ENCODE data around the gene FIGN.

The FIGN gene

DNA sequence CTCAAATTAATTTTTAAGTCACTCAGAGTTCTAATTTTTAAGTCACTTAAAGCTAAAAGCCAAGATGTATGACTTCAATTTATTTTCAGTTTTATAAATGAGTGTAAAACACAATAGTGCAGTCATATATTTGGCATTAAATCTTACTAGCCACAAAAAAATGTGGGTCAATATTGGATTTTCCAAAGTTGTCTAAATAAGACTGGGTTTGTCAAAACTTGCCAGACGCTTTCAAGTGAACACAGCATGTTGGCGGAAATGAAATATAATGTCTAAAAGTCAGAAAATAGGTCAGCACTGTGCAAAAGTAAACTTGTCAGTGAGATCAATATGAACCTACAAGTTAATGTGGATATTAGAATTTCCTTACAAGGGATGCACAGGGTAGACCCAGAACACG lies 128.9 kb downstream of the FIGN start:
- no peaks in the 10 kb centered on the region for H3K9me3 ChIP-seq (ENCODE audit: control insufficient read depth in 1 of 2, low read length in 2 of 2)
- H3K9ac ChIP-seq (ENCODE audit: low read depth in 1 of 2, low read length in 2 of 2), result no peak overlapping the region
- no peak overlapping the region for H3K27ac ChIP-seq (ENCODE audit: low read depth, low read length)
- H3K4me3 ChIP-seq (ENCODE audit: low read depth in 1 of 2, low read length in 2 of 2), result no peak overlapping the region
- no peaks in the 10 kb centered on the region for H3K36me3 ChIP-seq (ENCODE audit: control insufficient read depth in 1 of 2, insufficient read depth in 2 of 2, low read length in 2 of 2)
- no peaks in the 10 kb centered on the region for H3K4me1 ChIP-seq (ENCODE audit: control insufficient read depth in 1 of 2, insufficient read depth in 2 of 2, low read length in 2 of 2)
- no peaks in the 10 kb centered on the region for H3K27me3 ChIP-seq (ENCODE audit: control insufficient read depth in 1 of 2, insufficient read depth in 2 of 2, low read length in 2 of 2)

DNA sequence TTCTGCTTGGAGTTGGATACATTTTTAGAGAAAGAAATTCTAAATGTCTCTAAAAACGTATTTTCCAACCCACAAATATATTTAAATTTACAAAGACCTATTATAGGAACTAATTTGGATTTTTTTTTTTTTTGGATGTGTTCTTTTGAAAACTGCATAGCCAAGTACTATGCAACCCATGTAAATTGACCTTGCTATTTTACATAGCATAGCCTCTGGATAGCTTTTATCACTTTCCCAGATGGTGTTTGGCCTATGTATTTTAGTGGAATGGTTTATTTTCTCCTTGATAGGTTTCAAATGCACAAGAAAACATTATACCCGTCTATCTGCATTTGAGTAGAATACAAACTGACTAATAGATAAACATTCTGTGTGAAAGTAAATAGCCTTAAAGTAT lies 130.0 kb downstream of the FIGN start:
- no peak overlapping the region for H3K9ac ChIP-seq (ENCODE audit: low read depth in 1 of 2, low read length in 2 of 2)
- no peak overlapping the region for H3K4me3 ChIP-seq (ENCODE audit: low read depth in 1 of 2, low read length in 2 of 2)
- H3K36me3 ChIP-seq (ENCODE audit: control insufficient read depth in 1 of 2, insufficient read depth in 2 of 2, low read length in 2 of 2), result no peaks in the 10 kb centered on the region
- H3K4me1 ChIP-seq (ENCODE audit: control insufficient read depth in 1 of 2, insufficient read depth in 2 of 2, low read length in 2 of 2), result no peaks in the 10 kb centered on the region
- H3K27me3 ChIP-seq (ENCODE audit: control insufficient read depth in 1 of 2, insufficient read depth in 2 of 2, low read length in 2 of 2), result no peaks in the 10 kb centered on the region
- H3K9me3 ChIP-seq (ENCODE audit: control insufficient read depth in 1 of 2, low read length in 2 of 2), result no peaks in the 10 kb centered on the region
- H3K27ac ChIP-seq (ENCODE audit: low read depth, low read length), result no peak overlapping the region

DNA sequence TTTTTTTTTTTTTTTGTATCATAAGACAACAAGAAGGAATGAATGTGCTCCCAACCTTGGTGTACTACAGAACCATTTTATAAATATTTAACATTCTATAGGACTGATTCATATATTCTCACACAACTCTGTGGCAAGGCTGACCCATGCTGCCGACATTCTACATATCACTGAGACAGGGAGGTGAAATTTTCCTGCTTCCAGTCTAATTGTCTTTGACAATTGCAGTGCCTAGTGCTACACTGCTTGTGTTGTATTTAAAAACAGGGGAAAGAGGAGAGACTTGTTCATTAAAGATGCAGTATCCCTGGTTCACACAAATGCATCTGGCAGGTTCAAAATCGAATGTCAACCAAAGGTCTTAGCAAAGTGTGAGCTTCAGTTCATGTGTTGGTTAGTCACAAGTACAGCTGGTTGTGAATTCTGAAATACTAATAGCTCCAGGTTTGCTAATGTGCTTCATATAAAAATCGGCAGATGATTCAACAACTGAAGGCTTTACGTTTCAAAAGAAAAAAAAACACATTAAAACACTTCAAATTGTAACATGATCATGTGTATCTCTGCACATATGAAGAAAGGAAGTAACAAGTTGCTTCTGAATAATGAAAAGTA lies 130.8 kb downstream of the FIGN start:
- no peaks in the 10 kb centered on the region for H3K9me3 ChIP-seq (ENCODE audit: control insufficient read depth in 1 of 2, low read length in 2 of 2)
- H3K4me3 ChIP-seq (ENCODE audit: low read depth in 1 of 2, low read length in 2 of 2), result no peak overlapping the region
- H3K36me3 ChIP-seq (ENCODE audit: control insufficient read depth in 1 of 2, insufficient read depth in 2 of 2, low read length in 2 of 2), result no peaks in the 10 kb centered on the region
- no peak overlapping the region for H3K27ac ChIP-seq (ENCODE audit: low read depth, low read length)
- no peaks in the 10 kb centered on the region for H3K4me1 ChIP-seq (ENCODE audit: control insufficient read depth in 1 of 2, insufficient read depth in 2 of 2, low read length in 2 of 2)
- no peak overlapping the region for H3K9ac ChIP-seq (ENCODE audit: low read depth in 1 of 2, low read length in 2 of 2)
- H3K27me3 ChIP-seq (ENCODE audit: control insufficient read depth in 1 of 2, insufficient read depth in 2 of 2, low read length in 2 of 2), result no peaks in the 10 kb centered on the region

DNA sequence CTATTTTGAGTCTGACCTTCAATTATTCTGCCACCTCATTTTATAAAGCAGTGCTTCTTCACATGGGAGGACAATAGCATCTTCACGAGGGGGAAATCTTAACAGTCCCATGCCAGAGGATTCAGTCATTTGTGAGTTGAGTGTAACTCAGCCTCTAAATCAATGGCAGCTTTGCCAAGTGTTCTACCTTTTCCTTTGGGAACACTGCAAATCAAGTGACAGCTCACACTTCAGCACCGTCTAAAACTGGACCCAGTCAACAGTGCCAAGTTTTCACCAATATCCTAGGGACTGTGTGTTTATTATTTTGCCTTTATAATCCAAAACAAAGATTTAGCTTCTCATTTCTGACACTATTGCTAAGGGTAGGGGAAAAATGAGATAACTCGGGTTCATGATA lies 133.6 kb downstream of the FIGN start:
- Histone ChIP-seq H3K9ac (ENCODE audit: low read depth in 1 of 2, low read length in 2 of 2) (no peak overlapping the region), H3K27ac (ENCODE audit: low read depth, low read length) (no peak overlapping the region), H3K4me1 (ENCODE audit: control insufficient read depth in 1 of 2, insufficient read depth in 2 of 2, low read length in 2 of 2) (no peaks in the 10 kb centered on the region), H3K9me3 (ENCODE audit: control insufficient read depth in 1 of 2, low read length in 2 of 2) (no peaks in the 10 kb centered on the region), H3K36me3 (ENCODE audit: control insufficient read depth in 1 of 2, insufficient read depth in 2 of 2, low read length in 2 of 2) (no peaks in the 10 kb centered on the region), H3K27me3 (ENCODE audit: control insufficient read depth in 1 of 2, insufficient read depth in 2 of 2, low read length in 2 of 2) (no peaks in the 10 kb centered on the region), H3K4me3 (ENCODE audit: low read depth in 1 of 2, low read length in 2 of 2) (no peak overlapping the region)

DNA sequence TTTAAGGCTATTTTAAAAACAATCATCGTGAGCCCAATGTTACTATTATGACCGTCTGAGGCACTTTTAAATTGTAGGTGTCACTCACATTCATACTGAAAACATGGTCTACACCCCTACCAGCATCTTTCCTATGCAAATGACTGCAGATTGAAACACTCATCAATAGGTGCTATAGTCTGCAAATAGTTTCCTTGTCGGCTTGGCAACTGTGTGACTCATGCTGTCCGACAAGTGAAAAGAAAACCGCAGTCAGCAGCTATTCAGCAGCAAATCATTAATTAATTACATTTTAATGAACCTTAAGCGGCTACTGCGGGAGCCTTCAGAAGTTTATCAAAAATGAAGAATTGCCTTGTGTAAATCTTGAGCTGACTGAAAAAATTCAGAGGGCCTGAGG lies 134.4 kb downstream of the FIGN start:
- Histone ChIP-seq H3K9ac (ENCODE audit: low read depth in 1 of 2, low read length in 2 of 2) (no peak overlapping the region), H3K27ac (ENCODE audit: low read depth, low read length) (no peak overlapping the region), H3K27me3 (ENCODE audit: control insufficient read depth in 1 of 2, insufficient read depth in 2 of 2, low read length in 2 of 2) (no peaks in the 10 kb centered on the region), H3K4me1 (ENCODE audit: control insufficient read depth in 1 of 2, insufficient read depth in 2 of 2, low read length in 2 of 2) (no peaks in the 10 kb centered on the region), H3K36me3 (ENCODE audit: control insufficient read depth in 1 of 2, insufficient read depth in 2 of 2, low read length in 2 of 2) (no peaks in the 10 kb centered on the region), H3K9me3 (ENCODE audit: control insufficient read depth in 1 of 2, low read length in 2 of 2) (no peaks in the 10 kb centered on the region), H3K4me3 (ENCODE audit: low read depth in 1 of 2, low read length in 2 of 2) (no peak overlapping the region)

DNA sequence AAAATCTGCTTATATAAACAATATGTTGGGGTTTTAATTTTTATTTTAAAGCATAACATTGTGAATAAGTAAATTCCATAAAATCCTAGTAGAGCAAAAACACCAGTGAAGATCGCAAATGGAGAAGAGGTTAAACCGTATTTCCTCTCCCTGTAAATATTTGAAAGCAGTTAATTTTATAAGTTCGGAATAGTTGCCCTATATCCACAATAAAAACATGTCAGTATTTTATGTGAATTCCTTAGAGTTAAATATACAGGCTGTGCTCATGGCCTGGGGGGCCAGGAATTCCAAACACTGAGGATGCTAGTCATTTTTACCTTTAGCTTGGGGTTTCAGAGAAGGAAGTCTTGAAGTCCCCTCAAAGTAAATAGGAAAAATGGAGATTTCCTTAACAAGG lies 135.0 kb downstream of the FIGN start:
- Histone ChIP-seq H3K9me3 (ENCODE audit: control insufficient read depth in 1 of 2, low read length in 2 of 2) (no peaks in the 10 kb centered on the region), H3K36me3 (ENCODE audit: control insufficient read depth in 1 of 2, insufficient read depth in 2 of 2, low read length in 2 of 2) (no peaks in the 10 kb centered on the region), H3K27me3 (ENCODE audit: control insufficient read depth in 1 of 2, insufficient read depth in 2 of 2, low read length in 2 of 2) (no peaks in the 10 kb centered on the region), H3K4me3 (ENCODE audit: low read depth in 1 of 2, low read length in 2 of 2) (no peak overlapping the region), H3K4me1 (ENCODE audit: control insufficient read depth in 1 of 2, insufficient read depth in 2 of 2, low read length in 2 of 2) (no peaks in the 10 kb centered on the region), H3K9ac (ENCODE audit: low read depth in 1 of 2, low read length in 2 of 2) (no peak overlapping the region), H3K27ac (ENCODE audit: low read depth, low read length) (no peak overlapping the region)

DNA sequence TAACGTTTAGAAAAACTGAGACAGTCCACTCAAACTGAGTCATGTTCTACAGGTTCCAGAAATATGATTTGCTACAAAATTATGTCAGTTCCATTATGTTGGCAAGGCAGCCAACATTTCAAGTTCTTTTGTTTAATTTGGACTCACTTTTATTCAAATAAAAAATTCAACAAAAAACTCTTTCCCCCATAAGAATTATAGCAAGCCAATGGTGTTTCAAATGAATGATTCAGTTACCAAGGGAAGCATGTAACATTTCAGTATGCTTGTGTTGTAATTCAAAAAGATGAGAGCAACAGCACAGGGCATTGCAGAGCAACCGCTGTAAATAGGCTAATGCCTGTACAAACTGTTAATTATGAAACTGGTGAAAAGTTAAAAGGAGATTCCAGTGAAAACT lies 140.8 kb downstream of the FIGN start:
- Histone ChIP-seq H3K9ac (ENCODE audit: low read depth in 1 of 2, low read length in 2 of 2) (no peak overlapping the region), H3K27me3 (ENCODE audit: control insufficient read depth in 1 of 2, insufficient read depth in 2 of 2, low read length in 2 of 2) (no peaks in the 10 kb centered on the region), H3K4me3 (ENCODE audit: low read depth in 1 of 2, low read length in 2 of 2) (no peak overlapping the region), H3K4me1 (ENCODE audit: control insufficient read depth in 1 of 2, insufficient read depth in 2 of 2, low read length in 2 of 2) (no peaks in the 10 kb centered on the region), H3K27ac (ENCODE audit: low read depth, low read length) (no peak overlapping the region), H3K36me3 (ENCODE audit: control insufficient read depth in 1 of 2, insufficient read depth in 2 of 2, low read length in 2 of 2) (no peaks in the 10 kb centered on the region), H3K9me3 (ENCODE audit: control insufficient read depth in 1 of 2, low read length in 2 of 2) (no peaks in the 10 kb centered on the region)

DNA sequence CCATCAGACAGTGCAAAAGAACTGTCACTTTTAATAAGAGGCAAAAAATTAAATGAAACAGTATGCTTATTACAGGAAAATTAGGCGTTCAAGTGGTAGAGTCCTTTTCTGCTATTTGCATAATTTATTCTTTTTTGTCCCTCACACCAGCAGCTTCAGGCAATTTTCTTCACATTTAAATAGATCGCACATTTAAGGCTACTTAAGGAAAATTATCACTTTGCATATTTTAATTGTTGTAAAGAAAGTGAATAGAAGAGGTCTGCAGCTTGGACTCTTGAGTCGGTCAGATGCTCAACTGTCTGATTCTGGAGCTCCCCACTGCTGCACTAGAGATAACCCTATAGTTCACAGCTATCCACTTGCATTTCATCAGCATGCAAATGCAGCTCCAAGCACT lies 141.3 kb downstream of the FIGN start:
- Histone ChIP-seq H3K4me1 (ENCODE audit: control insufficient read depth in 1 of 2, insufficient read depth in 2 of 2, low read length in 2 of 2) (no peaks in the 10 kb centered on the region), H3K36me3 (ENCODE audit: control insufficient read depth in 1 of 2, insufficient read depth in 2 of 2, low read length in 2 of 2) (no peaks in the 10 kb centered on the region), H3K27ac (ENCODE audit: low read depth, low read length) (no peak overlapping the region), H3K9me3 (ENCODE audit: control insufficient read depth in 1 of 2, low read length in 2 of 2) (no peaks in the 10 kb centered on the region), H3K4me3 (ENCODE audit: low read depth in 1 of 2, low read length in 2 of 2) (no peak overlapping the region), H3K27me3 (ENCODE audit: control insufficient read depth in 1 of 2, insufficient read depth in 2 of 2, low read length in 2 of 2) (no peaks in the 10 kb centered on the region), H3K9ac (ENCODE audit: low read depth in 1 of 2, low read length in 2 of 2) (no peak overlapping the region)

DNA sequence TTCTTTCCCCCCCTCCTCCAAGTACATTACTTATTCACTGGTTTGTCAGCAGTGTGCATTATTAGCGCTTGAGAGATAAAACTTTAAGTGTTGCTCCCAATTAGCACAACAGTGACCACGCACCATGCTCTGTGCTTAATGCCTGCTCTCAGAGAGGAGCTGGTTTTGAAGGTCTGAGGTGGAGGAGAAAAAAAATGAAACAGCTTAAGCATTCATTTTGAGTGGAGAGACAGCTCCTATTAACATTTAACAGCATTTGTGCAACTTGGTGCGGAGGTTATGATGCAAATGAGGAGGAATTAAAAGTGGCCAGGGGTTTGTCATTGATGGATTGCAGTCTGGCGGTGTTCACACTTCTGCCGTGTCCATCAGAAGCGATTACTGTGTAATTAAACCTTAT lies 141.8 kb downstream of the FIGN start:
- no peak overlapping the region for H3K9ac ChIP-seq (ENCODE audit: low read depth in 1 of 2, low read length in 2 of 2)
- no peaks in the 10 kb centered on the region for H3K36me3 ChIP-seq (ENCODE audit: control insufficient read depth in 1 of 2, insufficient read depth in 2 of 2, low read length in 2 of 2)
- H3K27ac ChIP-seq (ENCODE audit: low read depth, low read length), result no peak overlapping the region
- H3K4me1 ChIP-seq (ENCODE audit: control insufficient read depth in 1 of 2, insufficient read depth in 2 of 2, low read length in 2 of 2), result no peaks in the 10 kb centered on the region
- no peak overlapping the region for H3K4me3 ChIP-seq (ENCODE audit: low read depth in 1 of 2, low read length in 2 of 2)
- no peaks in the 10 kb centered on the region for H3K9me3 ChIP-seq (ENCODE audit: control insufficient read depth in 1 of 2, low read length in 2 of 2)
- H3K27me3 ChIP-seq (ENCODE audit: control insufficient read depth in 1 of 2, insufficient read depth in 2 of 2, low read length in 2 of 2), result no peaks in the 10 kb centered on the region

DNA sequence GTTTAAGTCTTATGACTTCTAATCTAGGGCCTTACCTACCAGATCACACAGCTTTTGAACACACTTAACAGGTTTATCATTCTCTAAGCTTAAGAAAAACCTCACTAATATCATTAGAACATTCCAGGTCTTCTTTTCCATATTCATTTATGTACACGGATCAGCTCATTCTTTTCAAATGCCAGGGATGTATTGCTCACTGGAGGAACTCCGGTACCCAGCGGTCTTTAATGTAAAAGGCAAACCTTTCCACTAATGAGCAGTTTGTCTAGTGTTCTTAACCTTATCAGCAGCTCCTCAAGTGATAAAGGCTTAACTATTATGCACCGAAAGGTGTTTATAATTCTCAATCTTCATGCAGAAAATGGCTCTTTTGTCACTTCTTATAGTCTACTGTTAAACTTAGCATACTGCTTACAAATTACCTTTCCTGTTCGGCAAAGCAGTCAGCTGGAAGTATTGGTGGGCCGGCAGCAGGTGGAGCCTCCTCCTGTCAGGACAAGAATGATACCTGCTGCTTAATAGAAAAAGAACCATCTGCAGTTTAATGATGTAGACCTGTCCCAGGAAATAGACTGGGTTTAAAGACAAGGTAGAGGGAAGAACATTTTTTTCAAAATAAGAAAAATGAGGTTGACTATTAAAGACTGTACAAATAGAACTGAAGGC lies 142.7 kb downstream of the FIGN start:
- no peaks in the 10 kb centered on the region for H3K27me3 ChIP-seq (ENCODE audit: control insufficient read depth in 1 of 2, insufficient read depth in 2 of 2, low read length in 2 of 2)

More for the DNA sequence above, 142.7 kb downstream of the FIGN start:
- H3K36me3 ChIP-seq (ENCODE audit: control insufficient read depth in 1 of 2, insufficient read depth in 2 of 2, low read length in 2 of 2), result no peaks in the 10 kb centered on the region
- H3K4me3 ChIP-seq (ENCODE audit: low read depth in 1 of 2, low read length in 2 of 2), result no peak overlapping the region
- H3K4me1 ChIP-seq (ENCODE audit: control insufficient read depth in 1 of 2, insufficient read depth in 2 of 2, low read length in 2 of 2), result no peaks in the 10 kb centered on the region
- H3K9me3 ChIP-seq (ENCODE audit: control insufficient read depth in 1 of 2, low read length in 2 of 2), result no peaks in the 10 kb centered on the region
- H3K27ac ChIP-seq (ENCODE audit: low read depth, low read length), result no peak overlapping the region
- no peak overlapping the region for H3K9ac ChIP-seq (ENCODE audit: low read depth in 1 of 2, low read length in 2 of 2)
